SK-N-SH (cell line): ENCODE data around the gene GTF2A1L. TPM values are rescaled to one million over a fixed set of nuclear protein-coding genes. Genes with fewer than 3 reads are reported as not detected.

Experiments used
- CTCF ChIA-PET: fragments of 300-600, 350-600 bp; formaldehyde crosslinking; extraction: SDS; loops from one replicate; lab custom pipeline; 2021; lab: Yijun Ruan, JAX
- POLR2A ChIA-PET: fragments of 350-600 bp; sonication (Branson Sonifier 250); formaldehyde crosslinking; extraction: SDS; loops from one replicate; lab custom pipeline; 2020; ENCODE audit warnings: antibody characterized with exemption, inconsistent platforms; lab: Yijun Ruan, JAX
- DNase-seq: peaks from one replicate; pipeline ENCODE4 v3.0.0; 2012
- H2AFZ ChIP-seq: fragments of 200-600 bp; sonication (generic); 2 replicates; pipeline ENCODE4 v1.8.1; 2016; ENCODE audit warnings: antibody characterized with exemption, mild to moderate bottlenecking, low read depth
- H3F3A ChIP-seq: fragments of 200-600 bp; sonication (generic); replicated peaks from 2 replicates; pipeline ENCODE3; 2016; ENCODE audit warnings: antibody characterized with exemption, mild to moderate bottlenecking; ENCODE audit not compliant: insufficient read depth
- H3K27ac ChIP-seq, 2 experiments: fragments of 200-500 bp in 1 of 2; fragments of 200-600 bp in 1 of 2; sonication (Bioruptor generic) in 1 of 2; sonication (generic), shearing (Covaris generic) in 1 of 2; 2 replicates each; pipeline versions ENCODE4 v1.5.1 to v1.6.1; 2014 to 2016; ENCODE audit warnings: low read depth in 2 of 2, inconsistent platforms in 1 of 2, low read length in 1 of 2, mild to moderate bottlenecking in 1 of 2, mixed read lengths in 1 of 2
- H3K27me3 ChIP-seq: fragments of 200-600 bp; sonication (generic), shearing (Covaris generic); 2 replicates; pipeline ENCODE4 v1.6.1; 2016; ENCODE audit warnings: mixed run types; ENCODE audit not compliant: insufficient read depth
- H3K36me3 ChIP-seq, 2 experiments: fragments of 200-500 bp in 1 of 2; fragments of 200-600 bp in 1 of 2; sonication (Bioruptor generic) in 1 of 2; sonication (generic) in 1 of 2; replicated peaks in 1 of 2; 2 replicates each; pipeline versions ENCODE3 to v1.5.1; 2014 to 2016; ENCODE audit warnings: low read length in 1 of 2, mild to moderate bottlenecking in 1 of 2; ENCODE audit not compliant: insufficient read depth in 2 of 2, control insufficient read depth in 1 of 2
- H3K4me1 ChIP-seq, 2 experiments: fragments of 200-500 bp in 1 of 2; fragments of 200-600 bp in 1 of 2; sonication (Bioruptor generic) in 1 of 2; sonication (generic), shearing (Covaris generic) in 1 of 2; 2 replicates each; pipeline versions ENCODE4 v1.5.1 to v1.6.1; 2014 to 2016; ENCODE audit warnings: low read depth in 1 of 2, low read length in 1 of 2, mixed run types in 1 of 2; ENCODE audit not compliant: insufficient read depth in 2 of 2, control insufficient read depth in 1 of 2
- H3K4me2 ChIP-seq: fragments of 200-600 bp; sonication (generic), shearing (Covaris generic); 2 replicates; pipeline ENCODE4 v1.6.1; 2017; ENCODE audit warnings: mixed run types
- H3K4me3 ChIP-seq, 2 experiments: fragments of 200-500 bp in 1 of 2; fragments of 200-600 bp in 1 of 2; sonication (Bioruptor generic) in 1 of 2; sonication (generic), shearing (Covaris generic) in 1 of 2; 2 replicates each; pipeline versions ENCODE4 v1.5.1 to v1.8.1; 2014 to 2016; ENCODE audit warnings: low read depth in 2 of 2, inconsistent platforms in 1 of 2, low read length in 1 of 2, mild to moderate bottlenecking in 1 of 2, mixed read lengths in 1 of 2, moderate library complexity in 1 of 2
- H3K79me2 ChIP-seq: fragments of 200-600 bp; sonication (generic); 2 replicates; pipeline ENCODE4 v1.8.1; 2017; ENCODE audit warnings: mild to moderate bottlenecking; ENCODE audit not compliant: insufficient read depth
- H3K9ac ChIP-seq: fragments of 200-600 bp; sonication (generic); 2 replicates; pipeline ENCODE4 v1.6.1; 2017; ENCODE audit warnings: mixed run types
- H3K9me2 ChIP-seq: fragments of 200-600 bp; sonication (generic); 2 replicates; pipeline ENCODE4 v1.6.1; 2017; ENCODE audit warnings: mixed run types
- H3K9me3 ChIP-seq: fragments of 200-600 bp; sonication (generic); 2 replicates; pipeline ENCODE4 v1.6.1; 2017; ENCODE audit warnings: mixed run types, mild to moderate bottlenecking, moderate library complexity
- H4K20me1 ChIP-seq: fragments of 200-600 bp; sonication (generic); 2 replicates; pipeline ENCODE4 v1.6.1; 2017; ENCODE audit warnings: mild to moderate bottlenecking, mixed run types; ENCODE audit not compliant: insufficient read depth
- CHD2 ChIP-seq: fragments of 150-350 bp; IDR thresholded peaks from 2 replicates; pipeline ENCODE4 v1.6.1; 2018; ENCODE audit warnings: low read length; ENCODE audit not compliant: partially characterized antibody
- EZH2phosphoT487 ChIP-seq: fragments of 200-600 bp; sonication (generic); IDR thresholded peaks from 2 replicates; pipeline ENCODE4 v1.6.1; 2017; ENCODE audit warnings: low read depth, mixed run types, mild to moderate bottlenecking, antibody characterized with exemption, moderate library complexity, borderline replicate concordance
- FOSL2 ChIP-seq: IDR thresholded peaks from 2 replicates; pipeline ENCODE4 v1.4.0; 2012; ENCODE audit warnings: low read depth, mild to moderate bottlenecking, moderate library complexity, borderline replicate concordance
- MEF2A ChIP-seq: IDR thresholded peaks from 2 replicates; pipeline ENCODE4 v1.4.0; 2012; ENCODE audit warnings: low read depth, borderline replicate concordance
- MXI1 ChIP-seq: IDR thresholded peaks from 2 replicates; pipeline ENCODE4 v1.6.1; 2012; ENCODE audit warnings: mild to moderate bottlenecking, low read depth, low read length, improper control_type of control experiment
- POLR2AphosphoS5 ChIP-seq: IDR thresholded peaks from 2 replicates; pipeline ENCODE4 v1.6.1; 2012; ENCODE audit warnings: low read depth, low read length
- RAD21 ChIP-seq: IDR thresholded peaks from 2 replicates; pipeline ENCODE4 v1.6.1; 2012; ENCODE audit warnings: mild to moderate bottlenecking, low read length
- RFX5 ChIP-seq: IDR thresholded peaks from 2 replicates; pipeline ENCODE4 v1.6.1; 2012; ENCODE audit warnings: mild to moderate bottlenecking, improper control_type of control experiment, low read length
- RXRA ChIP-seq: IDR thresholded peaks from 2 replicates; pipeline ENCODE4 v1.4.0; 2012; ENCODE audit warnings: low read depth, mild to moderate bottlenecking, borderline replicate concordance
- TAF1 ChIP-seq: IDR thresholded peaks from 2 replicates; pipeline ENCODE4 v1.6.1; 2012; ENCODE audit warnings: low read depth, mild to moderate bottlenecking, low read length, moderate library complexity, borderline replicate concordance
- TEAD4 ChIP-seq: IDR thresholded peaks from 2 replicates; pipeline ENCODE4 v1.4.0; 2012; ENCODE audit warnings: mild to moderate bottlenecking, borderline replicate concordance; ENCODE audit not compliant: insufficient read depth
- USF1 ChIP-seq: IDR thresholded peaks from 2 replicates; pipeline ENCODE4 v1.4.0; 2012; ENCODE audit warnings: low read depth, borderline replicate concordance
- WGBS: methylation state at CpG from one replicate; pipeline ENCODE4 v1.1.6; 2017; ENCODE audit warnings: low lambda C conversion rate; 5-methylcytosine and 5-hydroxymethylcytosine counted together
- polyA plus RNA-seq, 3 experiments: library from polyadenylated mRNA; depleted of rRNA; stranded (reverse); fragments of >200 nt; gene quantifications; 2 replicates each; pipeline ENCODE4 v1.2.3, GENCODE V29; 2012
- TF ChIP-seq, protein P1 (sequence below): fragments of 150-350 bp; IDR thresholded peaks from 2 replicates; pipeline ENCODE4 v1.6.1; 2017; ENCODE audit warnings: antibody characterized with exemption, low read length, low read depth, borderline replicate concordance
- TF ChIP-seq, protein P2 (sequence below): fragments of 200-600 bp; sonication (generic); IDR thresholded peaks from 2 replicates; pipeline ENCODE4 v1.6.1; 2017; ENCODE audit warnings: antibody characterized with exemption, mild to moderate bottlenecking, moderate library complexity
- TF ChIP-seq, protein P3 (sequence below): IDR thresholded peaks from 2 replicates; pipeline ENCODE4; 2012

The GTF2A1L gene
- polyA plus RNA-seq, 1 of the 3 experiments (the other 2 are of a cell fraction): 0.36 TPM

GRCh38 chr2:48673581-48673980 is 55.9 kb downstream of the GTF2A1L start:
- H3K79me2 ChIP-seq: no peaks in the 10 kb centered on the region
- no peak overlapping the region for H3K4me2 ChIP-seq
- no peak for DNase-seq
- H3F3A ChIP-seq: no peaks in the 10 kb centered on the region
- no peak overlapping the region for H3K27ac ChIP-seq
- TF ChIP-seq RFX5 (no peak), USF1 (no peak), TEAD4 (no peak), RAD21 (no peak), EZH2phosphoT487 (no peak), MXI1 (no peak), CHD2 (no peak), FOSL2 (no peak), TAF1 (no peak), MEF2A (no peak), RXRA (no peak), POLR2AphosphoS5 (no peak)
- TF ChIP-seq, protein P1, sequence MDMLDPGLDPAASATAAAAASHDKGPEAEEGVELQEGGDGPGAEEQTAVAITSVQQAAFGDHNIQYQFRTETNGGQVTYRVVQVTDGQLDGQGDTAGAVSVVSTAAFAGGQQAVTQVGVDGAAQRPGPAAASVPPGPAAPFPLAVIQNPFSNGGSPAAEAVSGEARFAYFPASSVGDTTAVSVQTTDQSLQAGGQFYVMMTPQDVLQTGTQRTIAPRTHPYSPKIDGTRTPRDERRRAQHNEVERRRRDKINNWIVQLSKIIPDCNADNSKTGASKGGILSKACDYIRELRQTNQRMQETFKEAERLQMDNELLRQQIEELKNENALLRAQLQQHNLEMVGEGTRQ: no peak
- TF ChIP-seq, protein P2, sequence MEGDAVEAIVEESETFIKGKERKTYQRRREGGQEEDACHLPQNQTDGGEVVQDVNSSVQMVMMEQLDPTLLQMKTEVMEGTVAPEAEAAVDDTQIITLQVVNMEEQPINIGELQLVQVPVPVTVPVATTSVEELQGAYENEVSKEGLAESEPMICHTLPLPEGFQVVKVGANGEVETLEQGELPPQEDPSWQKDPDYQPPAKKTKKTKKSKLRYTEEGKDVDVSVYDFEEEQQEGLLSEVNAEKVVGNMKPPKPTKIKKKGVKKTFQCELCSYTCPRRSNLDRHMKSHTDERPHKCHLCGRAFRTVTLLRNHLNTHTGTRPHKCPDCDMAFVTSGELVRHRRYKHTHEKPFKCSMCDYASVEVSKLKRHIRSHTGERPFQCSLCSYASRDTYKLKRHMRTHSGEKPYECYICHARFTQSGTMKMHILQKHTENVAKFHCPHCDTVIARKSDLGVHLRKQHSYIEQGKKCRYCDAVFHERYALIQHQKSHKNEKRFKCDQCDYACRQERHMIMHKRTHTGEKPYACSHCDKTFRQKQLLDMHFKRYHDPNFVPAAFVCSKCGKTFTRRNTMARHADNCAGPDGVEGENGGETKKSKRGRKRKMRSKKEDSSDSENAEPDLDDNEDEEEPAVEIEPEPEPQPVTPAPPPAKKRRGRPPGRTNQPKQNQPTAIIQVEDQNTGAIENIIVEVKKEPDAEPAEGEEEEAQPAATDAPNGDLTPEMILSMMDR: no peak
- TF ChIP-seq, protein P3, sequence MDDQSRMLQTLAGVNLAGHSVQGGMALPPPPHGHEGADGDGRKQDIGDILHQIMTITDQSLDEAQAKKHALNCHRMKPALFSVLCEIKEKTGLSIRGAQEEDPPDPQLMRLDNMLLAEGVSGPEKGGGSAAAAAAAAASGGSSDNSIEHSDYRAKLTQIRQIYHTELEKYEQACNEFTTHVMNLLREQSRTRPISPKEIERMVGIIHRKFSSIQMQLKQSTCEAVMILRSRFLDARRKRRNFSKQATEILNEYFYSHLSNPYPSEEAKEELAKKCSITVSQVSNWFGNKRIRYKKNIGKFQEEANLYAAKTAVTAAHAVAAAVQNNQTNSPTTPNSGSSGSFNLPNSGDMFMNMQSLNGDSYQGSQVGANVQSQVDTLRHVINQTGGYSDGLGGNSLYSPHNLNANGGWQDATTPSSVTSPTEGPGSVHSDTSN: no peak
- H3K4me1 ChIP-seq: no peaks in the 10 kb centered on the region
- POLR2A ChIA-PET: no interaction called here
- no peaks in the 10 kb centered on the region for H3K27me3 ChIP-seq
- H2AFZ ChIP-seq: no peak overlapping the region
- no peak overlapping the region for H3K4me3 ChIP-seq
- 63% methylated on average over 4 of the region's 4 CpGs for WGBS
- no peaks in the 10 kb centered on the region for H4K20me1 ChIP-seq
- no peaks in the 10 kb centered on the region for H3K9me3 ChIP-seq
- no peaks in the 10 kb centered on the region for H3K36me3 ChIP-seq
- CTCF ChIA-PET: no interaction called here
- H3K9me2 ChIP-seq: no peaks in the 10 kb centered on the region
- no peak overlapping the region for H3K9ac ChIP-seq
